Astrocyte (in vitro differentiated cells and primary cell): ENCODE data around the gene CYP39A1. TPM values are rescaled to one million over a fixed set of nuclear protein-coding genes. Genes with fewer than 3 reads are reported as not detected.

Experiments used
- DNase-seq: peaks from one replicate; pipeline ENCODE4 v3.0.0-alpha.2; 2010; ENCODE audit warnings: low read depth
- FAIRE-seq: peaks from 2 replicates; lab custom pipeline; 2011; peaks lifted over from hg19 to GRCh38; lab: Jason Lieb, UNC
- H2AFZ ChIP-seq: 2 replicates; pipeline ENCODE4 v1.6.0; 2012; ENCODE audit warnings: low read depth, low read length, inconsistent platforms
- H3K27ac ChIP-seq: 2 replicates; pipeline ENCODE4 v1.5.1; 2011; ENCODE audit warnings: low read depth, low read length, inconsistent platforms
- H3K27me3 ChIP-seq: 2 replicates; pipeline ENCODE4 v1.6.0; 2011; ENCODE audit warnings: low read length, inconsistent platforms; ENCODE audit not compliant: insufficient read depth
- H3K36me3 ChIP-seq: 2 replicates; pipeline ENCODE4 v1.5.1; 2011; ENCODE audit warnings: low read length, inconsistent platforms; ENCODE audit not compliant: insufficient read depth
- H3K4me1 ChIP-seq: 2 replicates; pipeline ENCODE4 v1.5.1; 2011; ENCODE audit warnings: low read length, inconsistent platforms; ENCODE audit not compliant: insufficient read depth
- H3K4me2 ChIP-seq: 2 replicates; pipeline ENCODE4 v1.6.0; 2012; ENCODE audit warnings: low read length, inconsistent platforms
- H3K4me3 ChIP-seq: 2 replicates; pipeline ENCODE4 v1.5.1; 2011; ENCODE audit warnings: low read depth, mild to moderate bottlenecking, low read length, inconsistent platforms; ENCODE audit not compliant: insufficient read depth
- H3K79me2 ChIP-seq: 2 replicates; pipeline ENCODE4 v1.6.0; 2012; ENCODE audit warnings: mild to moderate bottlenecking, low read length, inconsistent platforms; ENCODE audit not compliant: insufficient read depth
- H3K9ac ChIP-seq: 2 replicates; pipeline ENCODE4 v1.6.0; 2012; ENCODE audit warnings: mild to moderate bottlenecking, low read length, inconsistent platforms
- H3K9me3 ChIP-seq: 2 replicates; pipeline ENCODE4 v1.5.1; 2012; ENCODE audit warnings: low read depth, mild to moderate bottlenecking, low read length, inconsistent platforms; ENCODE audit not compliant: insufficient read depth
- H4K20me1 ChIP-seq: 2 replicates; pipeline ENCODE4 v1.6.0; 2012; ENCODE audit warnings: low read length, inconsistent platforms; ENCODE audit not compliant: insufficient read depth
- H3K27ac Mint-ChIP-seq: one replicate; pipeline ENCODE4 v1.8.0; 2021; ENCODE audit warnings: mild to moderate bottlenecking, mixed read lengths; ENCODE audit not compliant: unreplicated experiment
- H3K27me3 Mint-ChIP-seq: one replicate; pipeline ENCODE4 v1.8.0; 2021; ENCODE audit warnings: low read depth, mixed read lengths; ENCODE audit not compliant: unreplicated experiment
- H3K36me3 Mint-ChIP-seq: one replicate; pipeline ENCODE4 v1.8.0; 2021; ENCODE audit warnings: low read depth, mixed read lengths; ENCODE audit not compliant: unreplicated experiment
- H3K4me1 Mint-ChIP-seq: one replicate; pipeline ENCODE4 v1.8.0; 2021; ENCODE audit warnings: low read depth, mixed read lengths; ENCODE audit not compliant: unreplicated experiment
- H3K4me3 Mint-ChIP-seq: one replicate; pipeline ENCODE4 v1.8.0; 2021; ENCODE audit warnings: mild to moderate bottlenecking, moderate library complexity, mixed read lengths; ENCODE audit not compliant: unreplicated experiment
- H3K9me3 Mint-ChIP-seq: one replicate; pipeline ENCODE4 v1.8.0; 2021; ENCODE audit warnings: mild to moderate bottlenecking, mixed read lengths; ENCODE audit not compliant: unreplicated experiment
- EZH2 ChIP-seq: IDR thresholded peaks from 2 replicates; pipeline ENCODE4 v1.6.1; 2012; ENCODE audit warnings: mild to moderate bottlenecking, low read length, inconsistent platforms; ENCODE audit not compliant: insufficient read depth
- total RNA-seq: library from RNA; stranded (reverse); gene quantifications from 2 replicates; pipeline ENCODE4 v1.2.1, GENCODE V29; 2021
- TF ChIP-seq, protein P1 (sequence below): IDR thresholded peaks from 2 replicates; pipeline ENCODE4 v1.5.1; 2011; ENCODE audit warnings: low read depth, mild to moderate bottlenecking, inconsistent platforms, low read length, moderate library complexity; ENCODE audit not compliant: insufficient read depth

Gene CYP39A1
- total RNA-seq, 1 donor from 2014 or later = 0.84 TPM

DNA sequence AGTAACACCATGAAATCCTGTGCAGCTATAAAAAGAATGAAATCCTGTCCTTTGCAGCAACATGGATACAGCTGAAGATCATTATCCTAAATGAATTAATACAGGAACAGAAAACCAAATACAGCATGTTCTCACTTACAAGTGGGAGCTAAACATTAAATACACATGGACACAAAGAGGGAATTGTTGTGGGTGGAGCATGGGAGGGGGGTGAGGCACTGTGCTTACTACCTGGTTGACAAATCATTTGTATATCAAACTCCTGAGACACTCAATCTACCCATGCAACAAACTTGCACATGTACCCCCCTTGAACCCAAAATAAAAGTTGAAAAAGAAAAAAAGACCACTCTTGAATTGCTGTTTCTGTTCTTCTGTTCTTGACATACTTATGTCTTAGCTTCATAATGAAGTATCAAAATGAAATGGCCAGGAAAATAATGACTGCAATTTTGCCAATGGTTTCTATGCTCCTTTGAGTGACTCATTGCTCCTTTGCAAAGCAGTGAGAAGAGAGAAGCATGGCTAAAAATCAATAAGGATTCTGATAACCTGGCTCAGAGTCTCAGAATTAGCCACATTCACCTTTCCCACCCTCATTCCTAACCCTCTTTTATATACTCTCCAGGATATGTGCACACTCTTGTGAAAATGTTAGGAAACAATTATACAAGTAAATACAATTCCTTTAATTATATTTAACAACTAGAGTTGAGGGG lies 71.0 kb downstream of the CYP39A1 start:
- no peaks in the 10 kb centered on the region for H4K20me1 ChIP-seq
- no peaks in the 10 kb centered on the region for H3K79me2 ChIP-seq
- no peak overlapping the region for H2AFZ ChIP-seq
- TF ChIP-seq, protein P1, sequence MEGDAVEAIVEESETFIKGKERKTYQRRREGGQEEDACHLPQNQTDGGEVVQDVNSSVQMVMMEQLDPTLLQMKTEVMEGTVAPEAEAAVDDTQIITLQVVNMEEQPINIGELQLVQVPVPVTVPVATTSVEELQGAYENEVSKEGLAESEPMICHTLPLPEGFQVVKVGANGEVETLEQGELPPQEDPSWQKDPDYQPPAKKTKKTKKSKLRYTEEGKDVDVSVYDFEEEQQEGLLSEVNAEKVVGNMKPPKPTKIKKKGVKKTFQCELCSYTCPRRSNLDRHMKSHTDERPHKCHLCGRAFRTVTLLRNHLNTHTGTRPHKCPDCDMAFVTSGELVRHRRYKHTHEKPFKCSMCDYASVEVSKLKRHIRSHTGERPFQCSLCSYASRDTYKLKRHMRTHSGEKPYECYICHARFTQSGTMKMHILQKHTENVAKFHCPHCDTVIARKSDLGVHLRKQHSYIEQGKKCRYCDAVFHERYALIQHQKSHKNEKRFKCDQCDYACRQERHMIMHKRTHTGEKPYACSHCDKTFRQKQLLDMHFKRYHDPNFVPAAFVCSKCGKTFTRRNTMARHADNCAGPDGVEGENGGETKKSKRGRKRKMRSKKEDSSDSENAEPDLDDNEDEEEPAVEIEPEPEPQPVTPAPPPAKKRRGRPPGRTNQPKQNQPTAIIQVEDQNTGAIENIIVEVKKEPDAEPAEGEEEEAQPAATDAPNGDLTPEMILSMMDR = no peak
- TF ChIP-seq EZH2 = no peak
- no peak for DNase-seq
- H3K9me3 Mint-ChIP-seq = no peaks in the 10 kb centered on the region
- H3K36me3 Mint-ChIP-seq = no peaks in the 10 kb centered on the region
- peaks cover 15% of the 10 kb centered on the region for H3K4me1 Mint-ChIP-seq
- no peak overlapping the region for H3K27ac ChIP-seq
- no peak overlapping the region for H3K27ac Mint-ChIP-seq
- no peak overlapping the region for H3K4me3 ChIP-seq
- no peaks in the 10 kb centered on the region for H3K4me1 ChIP-seq
- no peak overlapping the region for H3K9ac ChIP-seq
- H3K4me3 Mint-ChIP-seq = no peak overlapping the region
- H3K4me2 ChIP-seq = no peak overlapping the region
- no peaks in the 10 kb centered on the region for H3K36me3 ChIP-seq
- FAIRE-seq = no peak
- no peaks in the 10 kb centered on the region for H3K9me3 ChIP-seq
- no peaks in the 10 kb centered on the region for H3K27me3 Mint-ChIP-seq
- no peaks in the 10 kb centered on the region for H3K27me3 ChIP-seq

DNA sequence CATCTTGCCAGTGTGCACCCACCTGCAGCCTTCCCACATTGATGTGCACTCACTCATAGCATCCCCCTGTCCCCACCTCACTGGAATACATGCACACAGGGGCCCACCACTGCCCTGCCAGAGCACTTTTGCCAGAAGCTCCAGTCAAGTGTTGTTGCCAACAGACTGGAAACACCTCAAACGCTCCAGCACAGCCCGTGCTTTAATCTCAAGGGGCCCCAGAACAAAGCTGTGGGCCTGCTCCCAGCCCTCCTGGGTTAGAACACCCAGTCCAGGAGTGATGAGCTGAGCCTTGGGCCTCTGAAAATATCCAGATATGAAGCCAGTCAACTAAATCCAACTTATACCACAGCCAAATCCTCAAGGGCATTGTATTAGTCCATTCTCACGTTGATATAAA lies 77.1 kb downstream of the CYP39A1 start:
- peaks cover 4% of the 10 kb centered on the region for H3K9me3 Mint-ChIP-seq
- no peaks in the 10 kb centered on the region for H3K27me3 Mint-ChIP-seq

DNA sequence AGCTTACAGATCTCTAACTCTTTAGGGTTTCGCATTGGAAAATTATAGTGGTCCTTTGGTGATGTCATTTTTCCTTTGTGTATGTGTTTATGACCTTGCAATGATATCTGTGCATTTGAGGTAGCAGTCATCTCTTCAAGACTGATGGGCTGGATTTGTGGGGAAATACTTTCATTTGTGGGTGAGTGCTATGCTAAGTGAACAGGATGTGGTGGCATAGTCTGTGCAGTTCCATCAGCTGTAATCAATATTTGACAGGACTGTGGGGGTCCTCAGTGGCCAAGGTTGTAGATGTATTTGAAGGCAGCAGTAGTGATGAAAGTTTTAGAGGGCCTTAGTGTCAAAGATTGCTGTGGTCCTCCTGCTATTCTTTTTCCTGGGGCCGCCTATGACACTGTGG lies 79.5 kb downstream of the CYP39A1 start:
- TF ChIP-seq, protein P1 = no peak
- TF ChIP-seq EZH2 = no peak
- no peak overlapping the region for H2AFZ ChIP-seq
- no peaks in the 10 kb centered on the region for H3K79me2 ChIP-seq
- H3K36me3 ChIP-seq = no peaks in the 10 kb centered on the region
- Mint-ChIP-seq H3K9me3 (peaks cover 4% of the 10 kb centered on the region), H3K4me1 (no peaks in the 10 kb centered on the region), H3K4me3 (no peak overlapping the region), H3K36me3 (no peaks in the 10 kb centered on the region), H3K27ac (no peak overlapping the region), H3K27me3 (no peaks in the 10 kb centered on the region)
- H3K9ac ChIP-seq = no peak overlapping the region
- no peaks in the 10 kb centered on the region for H3K9me3 ChIP-seq
- H3K4me3 ChIP-seq = no peak overlapping the region
- DNase-seq (no peak), FAIRE-seq (no peak)
- H3K4me2 ChIP-seq = no peak overlapping the region
- H3K27ac ChIP-seq = no peak overlapping the region
- H3K4me1 ChIP-seq = no peaks in the 10 kb centered on the region
- no peaks in the 10 kb centered on the region for H4K20me1 ChIP-seq
- H3K27me3 ChIP-seq = no peaks in the 10 kb centered on the region

More for the DNA sequence above, 77.1 kb downstream of the CYP39A1 start:
- TF ChIP-seq, protein P1 = no peak
- H3K4me2 ChIP-seq = no peak overlapping the region
- no peak overlapping the region for H3K4me3 ChIP-seq
- Mint-ChIP-seq H3K36me3 (no peaks in the 10 kb centered on the region), H3K27ac (no peak overlapping the region), H3K4me3 (no peak overlapping the region), H3K4me1 (no peaks in the 10 kb centered on the region)
- H3K36me3 ChIP-seq = no peaks in the 10 kb centered on the region
- FAIRE-seq = no peak
- no peaks in the 10 kb centered on the region for H4K20me1 ChIP-seq
- DNase-seq = no peak
- H3K9me3 ChIP-seq = no peaks in the 10 kb centered on the region
- H3K4me1 ChIP-seq = no peaks in the 10 kb centered on the region
- no peak overlapping the region for H2AFZ ChIP-seq
- H3K79me2 ChIP-seq = no peaks in the 10 kb centered on the region
- no peaks in the 10 kb centered on the region for H3K27me3 ChIP-seq
- H3K27ac ChIP-seq = no peak overlapping the region
- no peak overlapping the region for H3K9ac ChIP-seq
